Mononuclear cell (primary cell): Measurements from ENCODE around the gene ZNF638. TPM values are rescaled to one million over a fixed set of nuclear protein-coding genes. Genes with fewer than 3 reads are reported as not detected.

Experiments
- H3K27me3 ChIP-seq: 2 replicates; pipeline ENCODE4 v1.6.0; 2011; ENCODE audit warnings: low read length, control low read depth; ENCODE audit not compliant: insufficient read depth
- H3K4me1 ChIP-seq: 2 replicates; pipeline ENCODE4 v1.5.1; 2011; ENCODE audit warnings: mild to moderate bottlenecking, low read length, control low read depth; ENCODE audit not compliant: insufficient read depth
- H3K4me3 ChIP-seq: 2 replicates; pipeline ENCODE4 v1.5.1; 2011; ENCODE audit warnings: mild to moderate bottlenecking, low read length, moderate library complexity
- H3K9me3 ChIP-seq: 2 replicates; pipeline ENCODE4 v1.5.1; 2011; ENCODE audit warnings: low read depth, mild to moderate bottlenecking, control low read depth, low read length
- total RNA-seq: library from RNA; depleted of rRNA; stranded (reverse); fragments of >200 nt; gene quantifications from one replicate; pipeline ENCODE4 v1.2.3, GENCODE V29; 2012

Gene ZNF638
- total RNA-seq, 1 donor: 157 TPM

GRCh38 chr2:71353248-71353647, 21.7 kb downstream of the ZNF638 start:
- Histone ChIP-seq H3K27me3 (no peaks in the 10 kb centered on the region), H3K4me3 (no peak overlapping the region), H3K9me3 (no peaks in the 10 kb centered on the region), H3K4me1 (no peaks in the 10 kb centered on the region)

DNA sequence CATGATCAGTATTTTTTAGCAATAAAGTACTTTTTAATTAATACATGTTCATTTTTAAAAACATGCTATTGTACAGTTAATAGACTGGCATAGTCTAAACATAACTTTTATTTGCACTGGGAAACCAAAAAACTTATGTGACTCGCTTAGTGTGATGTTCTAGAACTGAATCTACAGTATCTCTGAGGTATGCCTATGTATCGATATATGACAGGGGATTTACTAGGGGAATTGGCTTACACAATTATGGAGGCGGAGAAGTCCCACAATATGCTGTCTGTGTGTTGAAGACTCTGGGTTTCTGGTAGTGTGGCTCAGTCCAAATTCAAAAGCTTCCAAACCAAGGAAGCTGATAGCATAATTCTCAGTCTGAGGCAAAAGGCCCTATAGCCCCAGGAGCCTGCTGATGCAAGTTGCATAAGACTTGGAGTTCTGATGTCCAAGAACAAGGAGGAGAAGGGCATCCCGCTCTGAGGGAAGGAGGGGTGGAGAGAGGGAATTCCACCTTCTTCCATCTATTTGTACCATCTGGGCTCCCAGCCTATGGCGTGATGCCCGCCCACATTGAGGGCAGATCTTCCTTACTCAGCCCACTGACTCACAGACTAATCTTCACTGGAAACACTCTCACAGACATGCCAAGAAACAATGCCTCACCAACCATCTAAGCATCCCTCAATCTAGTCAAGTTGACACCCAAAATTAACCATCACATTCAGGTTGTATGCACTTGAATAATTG, 27.5 kb downstream of the ZNF638 start:
- no peaks in the 10 kb centered on the region for H3K4me1 ChIP-seq
- no peaks in the 10 kb centered on the region for H3K27me3 ChIP-seq
- H3K9me3 ChIP-seq: no peaks in the 10 kb centered on the region
- H3K4me3 ChIP-seq: no peak overlapping the region

DNA sequence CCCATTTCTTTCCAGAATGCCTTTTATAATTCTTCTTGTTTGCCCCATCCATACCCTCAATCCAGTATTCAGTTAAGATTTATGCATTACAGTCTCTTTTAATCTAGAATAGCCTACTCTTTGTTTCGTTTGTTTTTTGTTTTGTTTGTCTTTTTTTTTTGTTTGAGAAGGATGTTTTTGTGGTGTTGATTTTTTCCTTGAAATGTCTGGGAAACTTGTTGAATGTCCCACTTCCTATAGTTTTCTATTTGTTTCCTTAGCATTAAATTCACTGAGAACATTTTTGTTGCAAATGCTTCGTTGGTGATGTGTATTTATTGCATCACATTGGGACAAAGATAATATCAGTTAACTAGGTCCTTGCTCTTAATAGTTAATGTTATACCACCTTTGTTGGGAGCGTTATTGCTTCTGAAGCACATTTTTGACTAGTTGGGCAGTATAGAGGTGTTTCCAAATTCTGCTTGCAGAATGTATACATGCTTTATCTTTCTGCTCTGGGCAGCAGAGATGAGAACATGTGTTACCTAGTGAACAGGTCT, 28.9 kb downstream of the ZNF638 start:
- Histone ChIP-seq H3K27me3 (no peaks in the 10 kb centered on the region), H3K9me3 (no peaks in the 10 kb centered on the region), H3K4me1 (no peaks in the 10 kb centered on the region), H3K4me3 (no peak overlapping the region)

DNA sequence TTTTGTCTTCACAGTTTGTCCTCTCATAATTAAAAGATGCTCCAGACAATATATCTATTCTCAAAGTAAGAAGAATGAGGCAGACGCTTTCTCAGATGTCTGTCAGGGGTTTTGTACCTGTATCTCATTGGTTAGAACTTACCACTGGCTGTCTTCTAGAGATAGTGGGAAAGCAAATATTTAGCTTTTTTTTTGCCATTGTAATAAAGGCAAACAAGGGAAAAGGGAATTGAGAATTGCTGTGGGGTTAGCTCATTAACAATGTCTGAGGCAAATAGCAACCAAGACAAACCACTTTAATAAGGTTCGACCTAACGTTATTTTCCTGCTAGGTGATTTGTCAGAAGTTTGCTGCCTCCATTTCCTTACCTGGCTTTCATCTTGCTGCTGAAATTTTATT, 30.0 kb downstream of the ZNF638 start:
- no peaks in the 10 kb centered on the region for H3K9me3 ChIP-seq
- H3K4me3 ChIP-seq: no peak overlapping the region
- H3K4me1 ChIP-seq: no peaks in the 10 kb centered on the region
- H3K27me3 ChIP-seq: no peaks in the 10 kb centered on the region

- Histone ChIP-seq H3K4me3 (no peak overlapping the region), H3K9me3 (no peaks in the 10 kb centered on the region), H3K27me3 (no peaks in the 10 kb centered on the region), H3K4me1 (no peaks in the 10 kb centered on the region)
These were observed 30.9 kb downstream of the ZNF638 start for GRCh38 chr2:71362447-71362846.

GRCh38 chr2:71370015-71370414, 38.4 kb downstream of the ZNF638 start:
- H3K4me3 ChIP-seq: no peak overlapping the region
- H3K4me1 ChIP-seq: no peaks in the 10 kb centered on the region
- H3K9me3 ChIP-seq: no peaks in the 10 kb centered on the region
- no peaks in the 10 kb centered on the region for H3K27me3 ChIP-seq

- H3K4me3 ChIP-seq: no peak overlapping the region
These were observed 40.5 kb downstream of the ZNF638 start for GRCh38 chr2:71372042-71372441.

DNA sequence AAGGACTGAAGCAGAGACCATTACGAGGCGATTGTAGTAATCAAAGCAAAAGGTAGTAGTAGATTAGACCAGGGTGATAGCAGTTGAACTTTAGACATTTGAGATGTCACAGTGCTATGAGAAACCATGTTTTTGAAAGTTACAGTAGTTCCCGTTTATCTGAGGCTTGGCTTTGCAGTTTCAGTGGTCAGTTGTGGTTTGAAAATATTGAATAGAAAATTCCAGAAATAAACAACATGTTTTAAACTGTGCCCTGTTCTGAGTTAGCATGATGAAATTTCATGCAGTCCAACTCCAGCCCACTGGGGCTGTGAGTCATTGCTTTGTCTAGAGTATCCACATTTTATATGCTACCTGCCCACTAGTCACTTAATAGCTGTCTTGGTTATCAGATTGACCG, 47.5 kb downstream of the ZNF638 start:
- no peaks in the 10 kb centered on the region for H3K4me1 ChIP-seq
- no peaks in the 10 kb centered on the region for H3K27me3 ChIP-seq

More at GRCh38 chr2:71372042-71372441, 40.5 kb downstream of the ZNF638 start:
- H3K27me3 ChIP-seq: no peaks in the 10 kb centered on the region
- no peaks in the 10 kb centered on the region for H3K4me1 ChIP-seq
- H3K9me3 ChIP-seq: no peaks in the 10 kb centered on the region

GRCh38 chr2:71380665-71381064, 49.1 kb downstream of the ZNF638 start:
- Histone ChIP-seq H3K9me3 (no peaks in the 10 kb centered on the region), H3K4me3 (no peak overlapping the region), H3K4me1 (no peaks in the 10 kb centered on the region), H3K27me3 (no peaks in the 10 kb centered on the region)

More for the DNA sequence above, 47.5 kb downstream of the ZNF638 start:
- Histone ChIP-seq H3K9me3 (no peaks in the 10 kb centered on the region), H3K4me3 (no peak overlapping the region)

- H3K9me3 ChIP-seq: no peaks in the 10 kb centered on the region
- H3K27me3 ChIP-seq: no peaks in the 10 kb centered on the region
- no peak overlapping the region for H3K4me3 ChIP-seq
- H3K4me1 ChIP-seq: no peaks in the 10 kb centered on the region
These were observed 53.4 kb downstream of the ZNF638 start for GRCh38 chr2:71385012-71385411.

- Histone ChIP-seq H3K4me3 (no peak overlapping the region), H3K4me1 (no peaks in the 10 kb centered on the region), H3K27me3 (no peaks in the 10 kb centered on the region), H3K9me3 (no peaks in the 10 kb centered on the region)
These were observed 56.6 kb downstream of the ZNF638 start for GRCh38 chr2:71388214-71388613.

DNA sequence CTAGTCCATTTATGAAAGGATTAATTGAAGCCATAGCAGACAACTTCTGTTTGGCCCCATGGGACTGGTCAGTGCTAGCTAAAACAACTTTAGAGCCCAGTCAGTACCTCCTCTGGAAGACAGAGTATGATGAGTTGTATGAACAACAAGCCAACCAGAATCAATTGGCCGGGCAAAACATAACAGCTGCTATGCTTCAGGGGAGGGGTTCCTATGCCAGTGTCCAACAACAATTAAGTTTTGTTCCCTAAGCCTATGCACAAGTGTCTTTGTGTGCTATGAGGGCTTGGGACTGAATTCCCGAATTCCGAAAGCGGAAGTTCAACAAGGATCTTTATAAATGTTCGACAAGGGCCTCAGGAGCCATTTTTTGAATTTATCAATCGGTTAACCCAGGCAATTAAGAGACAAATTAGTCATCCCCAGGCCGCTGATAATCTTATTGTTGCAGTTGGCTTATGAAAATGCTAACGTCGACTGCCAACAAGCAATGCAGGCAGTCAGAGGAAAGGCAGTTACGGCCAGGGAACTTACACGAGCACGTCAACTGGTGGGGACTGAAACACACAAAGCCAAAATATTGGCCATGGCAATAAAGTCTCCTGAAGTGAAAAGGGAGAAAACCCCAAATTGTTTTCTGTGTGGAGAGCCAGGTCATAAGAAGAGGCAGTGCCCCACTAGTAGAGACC, 57.9 kb downstream of the ZNF638 start:
- H3K9me3 ChIP-seq: no peaks in the 10 kb centered on the region
- H3K4me3 ChIP-seq: no peak overlapping the region
- no peaks in the 10 kb centered on the region for H3K27me3 ChIP-seq
- no peaks in the 10 kb centered on the region for H3K4me1 ChIP-seq

DNA sequence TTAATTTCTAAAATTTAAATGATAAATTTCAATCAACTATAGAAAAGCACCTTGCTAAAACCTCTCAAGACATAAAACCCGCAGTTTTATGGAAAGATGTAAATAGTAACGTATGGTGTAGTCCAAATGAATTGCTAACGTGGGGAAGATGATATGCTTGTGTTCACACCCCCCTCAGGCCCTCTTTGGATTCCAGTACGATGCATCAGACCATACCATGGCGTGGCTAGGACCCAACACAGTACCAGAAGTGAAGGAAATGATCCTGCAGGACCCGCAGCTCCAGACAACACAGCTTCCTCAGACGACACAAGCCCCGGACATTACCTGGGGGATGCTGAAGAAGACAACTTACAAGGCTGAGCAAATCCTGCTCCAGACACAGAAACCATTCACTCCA, 61.6 kb downstream of the ZNF638 start:
- no peak overlapping the region for H3K4me3 ChIP-seq
- no peaks in the 10 kb centered on the region for H3K4me1 ChIP-seq
- H3K27me3 ChIP-seq: no peaks in the 10 kb centered on the region
- no peaks in the 10 kb centered on the region for H3K9me3 ChIP-seq

DNA sequence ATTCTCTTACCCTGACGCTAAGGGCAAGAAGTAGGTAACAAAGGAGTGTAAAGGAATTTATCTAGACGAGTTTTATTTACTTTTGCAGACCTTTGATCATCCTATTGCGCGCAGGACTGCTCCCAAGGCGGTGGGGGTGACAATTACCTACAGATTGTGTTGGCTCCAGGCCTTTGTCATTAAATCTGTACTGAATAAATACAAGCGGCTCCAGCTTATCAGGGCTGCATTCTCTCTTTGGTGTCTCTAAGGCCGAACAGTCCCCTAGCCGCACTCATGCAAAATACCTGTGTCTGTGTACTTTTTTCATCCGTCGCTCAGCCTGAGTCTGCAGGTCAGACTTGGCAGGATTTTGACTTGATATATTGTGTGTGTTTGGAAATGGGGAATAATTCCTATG, 63.9 kb downstream of the ZNF638 start:
- Histone ChIP-seq H3K9me3 (no peaks in the 10 kb centered on the region), H3K4me3 (no peak overlapping the region), H3K27me3 (no peaks in the 10 kb centered on the region), H3K4me1 (no peaks in the 10 kb centered on the region)

- no peaks in the 10 kb centered on the region for H3K9me3 ChIP-seq
- H3K4me1 ChIP-seq: no peaks in the 10 kb centered on the region
- H3K27me3 ChIP-seq: no peaks in the 10 kb centered on the region
- H3K4me3 ChIP-seq: no peak overlapping the region
These were observed 70.8 kb downstream of the ZNF638 start for GRCh38 chr2:71402427-71402826.
